Measurements from ENCODE around the gene HOXC11. TPM values are rescaled to one million over a fixed set of nuclear protein-coding genes. Genes with fewer than 3 reads are reported as not detected.

Gene HOXC11
- total RNA-seq, 4 donors from 2014 or later: 0.69 to 3.3 TPM; not detected in 2

DNA sequence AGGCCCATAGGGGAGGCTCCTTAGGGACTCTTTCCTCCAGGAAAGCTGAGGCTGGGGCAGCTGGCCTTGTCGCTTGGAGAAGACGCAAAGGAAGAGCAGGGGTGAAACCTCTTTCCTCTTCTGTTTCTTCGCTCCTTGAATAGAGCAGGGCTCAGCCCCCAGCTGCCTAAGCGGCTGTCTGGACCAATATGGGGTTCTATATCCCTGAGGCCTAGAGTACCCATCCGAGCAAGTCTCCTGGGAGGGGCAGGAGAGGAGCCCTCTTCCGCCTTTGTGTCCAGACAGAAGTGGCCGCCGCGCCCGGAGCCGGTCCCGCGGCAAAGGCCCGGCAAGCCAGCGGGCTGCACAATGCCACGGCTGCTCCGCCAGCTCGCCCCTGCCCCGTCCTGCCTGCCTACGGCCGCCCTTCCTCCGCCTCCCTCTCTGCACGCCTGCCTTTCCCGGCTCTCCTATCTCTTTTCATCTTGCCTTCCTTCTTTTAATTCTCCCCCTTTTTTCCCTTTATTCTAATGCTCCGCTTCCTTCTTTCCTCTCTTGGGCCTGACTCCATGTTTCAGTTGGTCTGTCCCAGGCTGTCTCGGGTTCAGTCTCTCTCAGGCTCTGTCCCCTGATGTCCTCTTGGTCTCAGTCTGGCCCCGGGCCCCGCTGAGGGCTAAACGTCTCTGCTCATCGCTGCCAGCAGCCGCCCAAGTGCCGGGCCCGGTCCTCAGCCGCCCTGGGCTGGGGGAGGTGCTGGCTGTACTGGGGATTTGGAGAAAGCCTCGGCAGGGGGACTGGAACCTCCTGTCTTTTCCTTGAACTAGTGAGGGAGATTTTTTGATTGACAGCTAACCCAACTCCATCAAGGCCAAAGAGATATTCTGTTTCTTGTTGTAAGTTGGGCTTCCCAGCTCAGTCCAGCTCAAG, 24.5 kb downstream of the HOXC11 start:
- intact Hi-C loops (cut with DNase I; ENCODE audit: low total_unique reads): no loop called here
- Histone ChIP-seq H3K27me3 (peaks cover 38 to 74% of the 10 kb centered on the region in 2 donors), H3K36me3 (no peaks in the 10 kb centered on the region), H3K4me1 (peaks cover 0 to 22% of the 10 kb centered on the region in 2 donors), H3K27ac (no peak overlapping the region), H3K9me3 (no peaks in the 10 kb centered on the region), H3K4me3 (no peak overlapping the region)
- DNase-seq: no peak
- TF ChIP-seq POLR2A (IDR thresholded peaks at IDR 0.05): no peak
- TF ChIP-seq, protein P1, sequence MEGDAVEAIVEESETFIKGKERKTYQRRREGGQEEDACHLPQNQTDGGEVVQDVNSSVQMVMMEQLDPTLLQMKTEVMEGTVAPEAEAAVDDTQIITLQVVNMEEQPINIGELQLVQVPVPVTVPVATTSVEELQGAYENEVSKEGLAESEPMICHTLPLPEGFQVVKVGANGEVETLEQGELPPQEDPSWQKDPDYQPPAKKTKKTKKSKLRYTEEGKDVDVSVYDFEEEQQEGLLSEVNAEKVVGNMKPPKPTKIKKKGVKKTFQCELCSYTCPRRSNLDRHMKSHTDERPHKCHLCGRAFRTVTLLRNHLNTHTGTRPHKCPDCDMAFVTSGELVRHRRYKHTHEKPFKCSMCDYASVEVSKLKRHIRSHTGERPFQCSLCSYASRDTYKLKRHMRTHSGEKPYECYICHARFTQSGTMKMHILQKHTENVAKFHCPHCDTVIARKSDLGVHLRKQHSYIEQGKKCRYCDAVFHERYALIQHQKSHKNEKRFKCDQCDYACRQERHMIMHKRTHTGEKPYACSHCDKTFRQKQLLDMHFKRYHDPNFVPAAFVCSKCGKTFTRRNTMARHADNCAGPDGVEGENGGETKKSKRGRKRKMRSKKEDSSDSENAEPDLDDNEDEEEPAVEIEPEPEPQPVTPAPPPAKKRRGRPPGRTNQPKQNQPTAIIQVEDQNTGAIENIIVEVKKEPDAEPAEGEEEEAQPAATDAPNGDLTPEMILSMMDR (IDR thresholded peaks at IDR 0.05): no peak

DNA sequence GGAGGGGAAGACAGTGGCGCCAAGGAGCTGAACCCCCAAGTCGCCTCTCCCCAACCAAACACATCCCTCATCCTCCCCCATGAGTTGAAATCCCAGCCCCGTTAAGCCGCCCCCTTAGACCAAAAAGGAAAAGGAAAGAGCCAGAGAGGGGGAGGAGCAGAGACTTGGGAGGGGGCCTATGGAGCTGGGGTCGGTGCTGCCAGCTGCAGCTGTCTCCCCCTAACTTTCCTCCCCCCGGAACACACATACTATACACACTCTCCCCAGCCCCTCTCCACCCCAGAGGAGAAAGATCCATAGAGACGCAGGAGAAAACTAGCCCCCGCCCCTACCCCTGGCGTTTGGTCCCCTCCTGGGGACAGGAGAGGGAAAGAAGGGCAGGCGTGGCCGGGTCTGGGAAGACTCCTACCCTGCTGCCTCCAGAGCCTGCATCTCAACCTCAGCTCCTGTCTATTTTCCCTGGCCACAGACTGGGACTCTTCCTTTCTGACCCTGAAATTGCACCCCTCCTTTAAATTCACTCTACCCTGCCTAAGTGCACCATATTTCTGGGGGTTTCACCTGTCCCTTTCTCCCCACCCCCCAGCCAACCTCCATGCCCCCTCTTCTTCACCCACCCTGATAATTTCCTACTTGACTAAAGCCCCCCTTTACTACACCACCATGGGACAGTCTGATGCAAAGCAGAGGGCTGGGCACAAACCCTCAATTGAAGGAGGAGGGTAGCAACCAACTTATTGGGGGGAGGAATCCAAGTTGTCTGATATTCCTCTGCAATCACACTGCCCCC, 25.4 kb downstream of the HOXC11 start:
- Histone ChIP-seq H3K9me3 (no peaks in the 10 kb centered on the region), H3K27me3 (peaks cover 37 to 74% of the 10 kb centered on the region in 2 donors), H3K4me3 (no peak overlapping the region), H3K36me3 (no peaks in the 10 kb centered on the region), H3K4me1 (peaks cover 0 to 22% of the 10 kb centered on the region in 2 donors), H3K27ac (no peak overlapping the region)
- DNase-seq: no peak
- TF ChIP-seq POLR2A (IDR thresholded peaks at IDR 0.05): no peak
- TF ChIP-seq, protein P1 (IDR thresholded peaks at IDR 0.05): no peak
- intact Hi-C loops (cut with DNase I; ENCODE audit: low total_unique reads): no loop called here

DNA sequence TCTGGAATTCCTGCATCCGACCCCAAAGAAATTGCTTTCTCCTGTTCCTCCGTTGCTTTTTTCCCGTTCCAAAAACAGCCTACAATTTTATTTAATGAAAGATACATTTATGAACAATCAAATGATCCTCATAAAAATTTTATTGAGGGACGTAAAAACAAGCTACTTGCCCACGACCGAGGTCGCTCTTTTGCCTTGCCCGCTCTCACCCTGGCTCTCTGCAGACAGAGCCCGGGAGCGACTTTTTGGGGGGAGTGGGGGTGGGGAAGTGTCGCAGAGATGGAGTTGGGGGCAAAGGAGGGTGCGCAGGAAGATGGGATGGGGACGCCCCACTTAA, 25.9 kb downstream of the HOXC11 start:
- H3K27ac ChIP-seq: peak overlapping the region in 1 of 2 donors; percentile 49
- H3K4me1 ChIP-seq: peaks cover 0 to 22% of the 10 kb centered on the region in 2 donors
- H3K4me3 ChIP-seq: no peak overlapping the region
- no peaks in the 10 kb centered on the region for H3K36me3 ChIP-seq
- no peak for DNase-seq
- intact Hi-C loops (cut with DNase I; ENCODE audit: low total_unique reads): no loop called here
- H3K9me3 ChIP-seq: no peaks in the 10 kb centered on the region
- TF ChIP-seq, protein P1 (IDR thresholded peaks at IDR 0.05): no peak
- TF ChIP-seq POLR2A (IDR thresholded peaks at IDR 0.05): no peak
- peaks cover 36 to 72% of the 10 kb centered on the region in 2 donors for H3K27me3 ChIP-seq

DNA sequence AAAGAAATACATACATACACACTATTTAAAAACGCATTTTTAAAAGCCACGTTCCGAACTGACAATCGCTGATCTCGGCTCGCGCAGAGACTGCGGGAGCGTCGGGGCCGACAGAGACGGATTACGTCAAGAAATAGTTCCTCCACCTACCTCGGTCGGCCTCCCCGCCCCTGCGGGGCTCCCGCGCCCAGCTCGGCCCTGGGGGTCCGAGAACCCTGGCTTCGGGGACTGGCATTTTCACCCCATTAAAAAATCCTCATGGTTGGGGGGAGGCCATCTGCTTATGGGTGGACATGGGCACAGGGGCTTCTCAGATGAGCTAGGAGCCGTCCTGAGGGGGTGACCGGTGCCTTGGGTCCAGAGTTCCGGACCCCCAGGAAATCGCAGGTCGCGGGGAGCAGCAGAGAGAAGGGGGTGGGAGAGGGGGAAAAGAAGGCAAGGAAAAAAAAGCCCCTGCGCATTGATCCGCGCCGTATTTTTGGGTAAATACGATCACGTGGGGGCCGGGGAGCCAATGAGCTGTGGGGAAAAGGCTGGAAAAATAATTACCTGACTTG, 26.7 kb downstream of the HOXC11 start:
- Histone ChIP-seq H3K4me1 (peaks cover 0 to 15% of the 10 kb centered on the region in 2 donors), H3K36me3 (no peaks in the 10 kb centered on the region), H3K27me3 (peaks cover 29 to 64% of the 10 kb centered on the region in 2 donors), H3K27ac (peak overlapping the region in 1 of 2 donors; percentile 49), H3K4me3 (peak overlapping the region; percentile 15 to 48), H3K9me3 (no peaks in the 10 kb centered on the region)
- peak in 1 of 2 donors; percentile 70 for DNase-seq
- intact Hi-C loops (cut with DNase I; ENCODE audit: low total_unique reads): no loop called here
- TF ChIP-seq, protein P1 (IDR thresholded peaks at IDR 0.05): no peak
- no peak for TF ChIP-seq POLR2A (IDR thresholded peaks at IDR 0.05)
